K562 treated with DMSO at 1 percent for 24 hours (cell line): ENCODE data around the gene PROKR1. TPM values are rescaled to one million over a fixed set of nuclear protein-coding genes. Genes with fewer than 3 reads are reported as not detected.

Experiments
- total RNA-seq: library from RNA; unstranded; fragments of 300-600 nt; gene quantifications from 2 replicates; pipeline ENCODE4 v1.2.3, GENCODE V29; 2022; ENCODE audit warnings: low read depth; ENCODE audit not compliant: insufficient read depth

PROKR1 gene
- 0.14 and 0.30 TPM in 2 replicates for total RNA-seq

DNA sequence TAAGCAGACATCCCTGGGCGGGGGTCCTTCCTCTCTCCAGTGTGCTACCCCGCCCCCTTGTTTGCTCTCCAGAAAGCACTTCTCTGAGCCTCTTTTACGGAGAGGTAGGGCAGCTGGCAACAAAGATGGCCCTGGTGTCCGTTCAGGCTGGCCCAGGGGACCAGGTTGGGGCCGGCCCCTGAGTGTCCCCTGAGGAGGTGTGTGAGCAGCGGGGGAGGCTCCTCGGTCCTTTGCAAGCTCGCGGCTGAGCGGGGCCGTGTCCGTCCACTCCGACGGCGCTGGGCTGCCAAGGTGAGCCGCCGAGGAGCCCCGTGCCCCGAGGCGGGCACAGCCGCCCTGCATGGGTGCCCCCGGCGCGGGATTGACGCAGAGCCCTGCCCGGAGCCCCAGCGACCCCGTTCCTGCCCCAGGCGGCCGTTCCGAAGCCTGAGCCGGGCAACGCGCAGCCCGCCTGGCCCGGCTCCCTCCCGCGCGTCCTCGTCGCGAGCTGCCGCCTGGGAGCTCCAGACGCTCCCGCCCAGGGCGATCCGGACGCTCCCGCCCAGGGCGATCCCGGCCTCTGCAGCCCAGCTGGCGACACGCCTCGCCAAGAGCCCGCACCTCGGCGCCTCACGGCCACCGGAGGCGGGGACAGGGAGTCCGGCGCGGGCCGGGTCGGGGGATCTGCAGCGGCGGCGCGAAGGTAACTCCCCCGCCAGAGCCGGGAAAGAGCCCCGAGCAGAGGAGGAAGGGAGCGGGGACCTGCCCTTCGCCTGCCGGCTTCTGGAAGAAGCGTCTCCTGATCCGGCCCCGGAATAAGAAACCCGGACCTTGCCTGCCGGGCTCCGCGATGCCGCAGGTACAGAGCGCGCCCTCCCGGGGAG, at the start of gene PROKR1:
Gene PROKR1, plus strand, starts transcription at position 569 of the 863 bp plus-strand sequence. CDS start 2,243 bp downstream, outside the sequence.

Other genes with a start within 250 kb of the PROKR1 start
- gene FBXO48, start 176.3 kb upstream of the PROKR1 start, total RNA-seq = 0.82 and 1.1 TPM in 2 replicates
- 0.86 and 1.6 TPM in 2 replicates for gene APLF, start 176.0 kb upstream of the PROKR1 start, total RNA-seq
- 18.4 and 22.7 TPM in 2 replicates for gene ARHGAP25, start 91.2 kb downstream of the PROKR1 start, total RNA-seq
- 0.17 TPM in 1 of 2 replicates, not detected in the other for gene BMP10, start 227.8 kb downstream of the PROKR1 start, total RNA-seq